OCI-LY3 (cell line): ENCODE data around the gene SPAG4.

Experiments used
- H2AFZ ChIP-seq: fragments of 200-600, 300-600 bp; shearing (Covaris generic); 2 replicates; pipeline ENCODE4 v1.6.0; 2014; ENCODE audit warnings: antibody characterized with exemption, low read depth, low read length
- H3K27ac ChIP-seq: fragments of 200-600, 300-600 bp; sonication (generic); 2 replicates; pipeline ENCODE4 v1.5.1; 2014; ENCODE audit warnings: mild to moderate bottlenecking, low read length, moderate library complexity, mixed read lengths
- H3K27me3 ChIP-seq: fragments of 200-600, 300-600 bp; sonication (generic); 2 replicates; pipeline ENCODE4 v1.6.1; 2014; ENCODE audit warnings: low read depth, low read length, mixed read lengths
- H3K36me3 ChIP-seq: fragments of 200-600, 300-600 bp; sonication (generic); replicated peaks from 2 replicates; pipeline ENCODE3; 2014; ENCODE audit warnings: low read depth, low read length, mixed read lengths
- H3K4me1 ChIP-seq: fragments of 300-600, 200-600 bp; sonication (generic); 2 replicates; pipeline ENCODE4 v1.6.1; 2014; ENCODE audit warnings: low read length, mixed read lengths
- H3K4me2 ChIP-seq: fragments of 200-600, 300-600 bp; sonication (generic); 2 replicates; pipeline ENCODE4 v1.6.1; 2014; ENCODE audit warnings: low read length, mixed read lengths
- H3K4me3 ChIP-seq: fragments of 300-600, 200-600 bp; sonication (generic); 2 replicates; pipeline ENCODE4 v1.5.1; 2014; ENCODE audit warnings: antibody characterized with exemption, mild to moderate bottlenecking, low read length, moderate library complexity
- H3K79me2 ChIP-seq: fragments of 300-600, 200-600 bp; shearing (Covaris generic); 2 replicates; pipeline ENCODE4 v1.6.1; 2014; ENCODE audit warnings: mild to moderate bottlenecking, low read length, mixed read lengths
- H3K9ac ChIP-seq: fragments of 300-600, 200-600 bp; shearing (Covaris generic); 2 replicates; pipeline ENCODE4 v1.6.0; 2014; ENCODE audit warnings: mild to moderate bottlenecking, low read length, moderate library complexity
- H3K9me3 ChIP-seq: fragments of 200-600, 300-600 bp; shearing (Covaris generic); 2 replicates; pipeline ENCODE4 v1.6.1; 2014; ENCODE audit warnings: low read length, mixed read lengths; ENCODE audit not compliant: insufficient read depth
- H4K20me1 ChIP-seq: fragments of 200-600, 300-600 bp; sonication (generic); 2 replicates; pipeline ENCODE4 v1.6.1; 2016; ENCODE audit warnings: low read length, mixed read lengths; ENCODE audit not compliant: insufficient read depth
- CTCF ChIP-seq: fragments of 200-600, 300-600 bp; sonication (generic); IDR thresholded peaks from 2 replicates; pipeline ENCODE4 v1.5.1; 2014; ENCODE audit warnings: antibody characterized with exemption, low read length, low read depth
- EZH2phosphoT487 ChIP-seq: fragments of 200-600 bp; shearing (Covaris generic); IDR thresholded peaks from 2 replicates; pipeline ENCODE4 v1.6.1; 2018; ENCODE audit warnings: antibody characterized with exemption, mixed run types, low read depth

Gene SPAG4

GRCh38 chr20:35595901-35596300 lies 19.7 kb upstream of the SPAG4 start:
- H2AFZ ChIP-seq, result no peak overlapping the region
- H3K27ac ChIP-seq, result no peak overlapping the region
- H3K4me1 ChIP-seq, result no peaks in the 10 kb centered on the region
- no peaks in the 10 kb centered on the region for H4K20me1 ChIP-seq
- H3K79me2 ChIP-seq, result no peaks in the 10 kb centered on the region
- no peak overlapping the region for H3K4me3 ChIP-seq
- H3K36me3 ChIP-seq, result no peaks in the 10 kb centered on the region
- H3K4me2 ChIP-seq, result no peak overlapping the region
- peaks cover 9% of the 10 kb centered on the region; the same call in 1 of the 2 replicates for H3K27me3 ChIP-seq
- TF ChIP-seq EZH2phosphoT487, result no peak
- no peak overlapping the region for H3K9ac ChIP-seq
- no peaks in the 10 kb centered on the region for H3K9me3 ChIP-seq

- Histone ChIP-seq H3K9me3 (no peaks in the 10 kb centered on the region), H3K9ac (no peak overlapping the region), H3K36me3 (no peaks in the 10 kb centered on the region), H3K4me2 (no peak overlapping the region), H4K20me1 (no peaks in the 10 kb centered on the region), H3K4me1 (no peaks in the 10 kb centered on the region), H2AFZ (no peak overlapping the region), H3K79me2 (no peaks in the 10 kb centered on the region), H3K27ac (no peak overlapping the region), H3K4me3 (no peak overlapping the region), H3K27me3 (peaks cover 9% of the 10 kb centered on the region; the same call in 1 of the 2 replicates)
- no peak for TF ChIP-seq EZH2phosphoT487
- TF ChIP-seq CTCF, result no peak
Measured at GRCh38 chr20:35597186-35597585, 18.4 kb upstream of the SPAG4 start.

- no peak overlapping the region for H3K9ac ChIP-seq
- H3K4me3 ChIP-seq, result no peak overlapping the region
- H3K27ac ChIP-seq, result no peak overlapping the region
- no peaks in the 10 kb centered on the region for H4K20me1 ChIP-seq
- H3K79me2 ChIP-seq, result no peaks in the 10 kb centered on the region
- H3K4me2 ChIP-seq, result no peak overlapping the region
- H2AFZ ChIP-seq, result no peak overlapping the region
- no peaks in the 10 kb centered on the region for H3K36me3 ChIP-seq
- TF ChIP-seq CTCF (no peak), EZH2phosphoT487 (no peak)
- H3K4me1 ChIP-seq, result no peaks in the 10 kb centered on the region
- no peaks in the 10 kb centered on the region for H3K9me3 ChIP-seq
- peaks cover 9% of the 10 kb centered on the region; the same call in 1 of the 2 replicates for H3K27me3 ChIP-seq
Measured at GRCh38 chr20:35598476-35598875, 17.2 kb upstream of the SPAG4 start.

- H3K4me2 ChIP-seq, result no peak overlapping the region
- no peaks in the 10 kb centered on the region for H3K36me3 ChIP-seq
- H4K20me1 ChIP-seq, result no peaks in the 10 kb centered on the region
- H3K27me3 ChIP-seq, result peaks cover 9% of the 10 kb centered on the region; the same call in 1 of the 2 replicates
- H3K4me3 ChIP-seq, result no peak overlapping the region
- no peaks in the 10 kb centered on the region for H3K79me2 ChIP-seq
- H3K9ac ChIP-seq, result no peak overlapping the region
- H3K27ac ChIP-seq, result no peak overlapping the region
- no peaks in the 10 kb centered on the region for H3K4me1 ChIP-seq
- TF ChIP-seq CTCF (no peak), EZH2phosphoT487 (no peak)
- H3K9me3 ChIP-seq, result no peaks in the 10 kb centered on the region
- no peak overlapping the region for H2AFZ ChIP-seq
Measured at GRCh38 chr20:35598899-35599775, 16.5 kb upstream of the SPAG4 start.
